ENCODE measurements around the gene RCCD1.

DNA sequence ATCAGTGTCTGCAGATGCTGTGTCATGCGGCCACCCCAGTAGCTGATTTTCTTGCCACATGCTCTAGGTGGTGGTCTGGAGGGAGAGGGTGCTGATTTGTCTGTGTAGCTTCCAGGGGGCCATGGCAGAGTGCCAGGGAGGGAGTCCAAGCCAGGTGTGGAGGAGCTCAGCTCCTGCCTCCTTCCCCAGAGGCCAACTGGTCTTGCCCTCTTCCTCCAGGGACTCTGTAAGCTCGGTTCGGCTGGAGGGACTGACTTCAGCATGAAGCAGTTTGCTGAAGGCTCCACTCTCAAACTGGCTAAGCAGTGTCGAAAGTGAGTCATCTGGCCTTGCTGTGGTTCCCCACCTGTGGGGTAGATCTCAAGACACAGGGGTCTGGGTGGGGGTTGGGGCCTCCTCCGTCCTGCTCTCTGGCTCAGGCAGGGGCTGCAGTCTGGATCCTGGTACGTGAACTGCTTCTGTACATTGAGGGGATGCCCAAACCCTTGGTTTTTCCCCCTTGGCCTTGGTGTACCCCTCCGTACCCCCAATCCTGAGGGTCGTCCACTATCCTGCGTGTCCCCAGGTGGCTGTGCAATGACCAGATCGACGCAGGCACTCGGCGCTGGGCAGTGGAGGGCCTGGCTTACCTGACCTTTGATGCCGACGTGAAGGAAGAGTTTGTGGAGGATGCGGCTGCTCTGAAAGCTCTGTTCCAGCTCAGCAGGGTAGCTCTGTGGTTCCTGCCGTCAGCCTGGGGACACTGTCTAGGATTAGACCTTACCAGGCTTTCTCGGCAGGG, 6.9 kb upstream of the RCCD1 start:
- TF ChIP-seq, protein P1, sequence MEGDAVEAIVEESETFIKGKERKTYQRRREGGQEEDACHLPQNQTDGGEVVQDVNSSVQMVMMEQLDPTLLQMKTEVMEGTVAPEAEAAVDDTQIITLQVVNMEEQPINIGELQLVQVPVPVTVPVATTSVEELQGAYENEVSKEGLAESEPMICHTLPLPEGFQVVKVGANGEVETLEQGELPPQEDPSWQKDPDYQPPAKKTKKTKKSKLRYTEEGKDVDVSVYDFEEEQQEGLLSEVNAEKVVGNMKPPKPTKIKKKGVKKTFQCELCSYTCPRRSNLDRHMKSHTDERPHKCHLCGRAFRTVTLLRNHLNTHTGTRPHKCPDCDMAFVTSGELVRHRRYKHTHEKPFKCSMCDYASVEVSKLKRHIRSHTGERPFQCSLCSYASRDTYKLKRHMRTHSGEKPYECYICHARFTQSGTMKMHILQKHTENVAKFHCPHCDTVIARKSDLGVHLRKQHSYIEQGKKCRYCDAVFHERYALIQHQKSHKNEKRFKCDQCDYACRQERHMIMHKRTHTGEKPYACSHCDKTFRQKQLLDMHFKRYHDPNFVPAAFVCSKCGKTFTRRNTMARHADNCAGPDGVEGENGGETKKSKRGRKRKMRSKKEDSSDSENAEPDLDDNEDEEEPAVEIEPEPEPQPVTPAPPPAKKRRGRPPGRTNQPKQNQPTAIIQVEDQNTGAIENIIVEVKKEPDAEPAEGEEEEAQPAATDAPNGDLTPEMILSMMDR (IDR thresholded peaks at IDR 0.05) = no peak
- TF ChIP-seq POLR2A (IDR thresholded peaks at IDR 0.05) (no peak), POLR2AphosphoS5 (IDR thresholded peaks at IDR 0.05) (no peak)

All from prostate gland (tissue), 2 donors.